Stromal cell of bone marrow (primary cell): Measurements from ENCODE around the gene USP12.

Experiments used
- DNase-seq: peaks from one replicate; pipeline ENCODE4 v3.0.0-alpha.2; 2012; ENCODE audit warnings: low read depth

USP12 gene

DNA sequence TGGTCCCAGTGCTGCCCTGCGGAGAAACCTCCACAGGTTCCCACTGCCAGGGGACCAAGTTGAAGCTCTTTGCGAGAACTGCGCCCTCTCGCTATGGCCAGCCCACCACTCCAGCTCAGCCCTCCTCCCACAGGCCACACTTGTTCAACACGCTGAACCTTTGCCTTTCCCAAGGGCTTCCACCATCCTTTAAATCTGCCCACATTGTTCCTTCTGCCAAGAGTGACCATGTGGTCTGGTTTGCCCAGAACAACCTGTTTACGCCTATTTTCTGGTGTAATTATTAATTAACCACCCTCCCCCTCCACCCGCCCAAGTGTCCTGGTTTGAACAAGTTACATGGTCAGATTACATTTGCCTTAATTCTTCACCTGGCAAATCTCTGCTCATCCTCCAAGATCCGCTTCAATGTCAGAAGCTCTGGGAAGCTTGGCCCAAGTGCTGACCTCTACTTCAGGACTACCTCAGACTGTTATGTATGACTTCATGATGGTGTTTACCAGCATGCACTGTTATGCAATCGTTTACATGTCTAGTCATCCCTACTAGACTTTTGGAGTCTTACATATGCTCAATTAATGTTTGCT lies 12.0 kb upstream of the USP12 start:
- DNase-seq, result no peak

DNA sequence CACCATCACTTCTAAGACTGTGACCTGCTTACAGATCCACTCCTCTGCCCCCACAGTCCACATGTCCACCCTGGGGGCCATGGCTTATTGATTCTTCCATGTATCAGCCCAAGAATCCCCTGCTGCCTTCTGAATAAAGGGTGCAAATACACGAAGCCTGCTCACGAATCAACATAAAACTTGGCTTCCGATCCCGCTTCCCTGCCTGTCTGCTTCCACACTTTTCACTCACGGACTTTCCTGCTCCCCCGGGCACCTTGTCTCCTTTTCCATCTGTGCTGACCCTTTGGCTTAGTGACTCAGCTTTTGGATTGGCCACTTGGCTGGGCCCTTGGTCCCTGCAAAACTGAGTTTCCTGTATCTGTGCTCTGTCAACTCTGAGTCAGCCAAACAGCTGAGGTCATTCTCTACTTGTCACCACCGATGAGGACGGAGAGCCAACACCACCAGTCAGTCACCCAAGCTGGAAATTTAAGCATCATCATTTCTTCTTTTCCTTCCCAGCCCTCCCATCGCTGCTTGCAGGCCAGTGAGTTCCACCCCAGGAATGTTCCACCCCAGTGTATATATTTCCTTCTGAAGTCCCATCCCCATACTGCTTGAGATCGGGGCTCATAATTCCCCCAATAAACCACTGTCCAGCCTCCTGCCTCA lies 11.4 kb upstream of the USP12 start:
- DNase-seq, result peak; percentile 98

DNA sequence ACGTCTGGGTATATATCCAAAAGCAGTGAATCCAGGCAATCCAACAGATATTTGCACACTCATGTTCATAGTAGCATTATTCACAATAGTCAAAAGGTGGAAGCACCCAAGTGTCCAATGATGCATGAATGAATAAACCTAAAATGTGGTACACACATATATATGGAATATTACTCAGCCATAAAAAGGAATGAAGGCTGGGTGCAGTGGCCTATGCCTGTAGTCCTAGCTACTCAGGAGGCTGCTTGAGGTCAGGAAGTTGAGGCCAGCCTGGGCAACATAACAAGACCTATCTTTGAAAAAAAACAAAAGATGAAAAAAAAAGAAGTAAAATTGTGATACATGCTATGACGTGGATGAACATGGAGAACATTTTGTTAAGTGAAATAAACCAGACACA lies 10.4 kb upstream of the USP12 start:
- no peak for DNase-seq

DNA sequence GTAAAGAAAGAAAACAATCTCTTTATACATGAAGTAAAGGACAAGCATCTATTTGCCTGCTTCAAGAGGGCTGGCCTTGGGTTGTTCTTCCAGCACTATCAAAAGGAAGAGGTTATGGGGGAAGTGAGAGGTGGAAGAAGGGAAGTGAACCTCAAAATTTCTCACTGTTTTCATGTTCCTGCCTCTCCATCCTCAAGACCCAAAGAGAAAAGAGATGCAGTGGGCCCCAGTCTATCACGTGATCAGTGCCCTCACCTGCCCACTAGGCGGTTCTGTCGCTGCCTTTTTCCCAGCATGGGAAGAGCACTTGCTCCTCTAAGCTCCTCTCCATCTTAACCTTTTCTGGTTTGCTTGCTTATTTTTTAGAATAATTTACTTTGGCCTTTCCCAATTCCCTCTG lies 6.2 kb upstream of the USP12 start:
- no peak for DNase-seq

DNA sequence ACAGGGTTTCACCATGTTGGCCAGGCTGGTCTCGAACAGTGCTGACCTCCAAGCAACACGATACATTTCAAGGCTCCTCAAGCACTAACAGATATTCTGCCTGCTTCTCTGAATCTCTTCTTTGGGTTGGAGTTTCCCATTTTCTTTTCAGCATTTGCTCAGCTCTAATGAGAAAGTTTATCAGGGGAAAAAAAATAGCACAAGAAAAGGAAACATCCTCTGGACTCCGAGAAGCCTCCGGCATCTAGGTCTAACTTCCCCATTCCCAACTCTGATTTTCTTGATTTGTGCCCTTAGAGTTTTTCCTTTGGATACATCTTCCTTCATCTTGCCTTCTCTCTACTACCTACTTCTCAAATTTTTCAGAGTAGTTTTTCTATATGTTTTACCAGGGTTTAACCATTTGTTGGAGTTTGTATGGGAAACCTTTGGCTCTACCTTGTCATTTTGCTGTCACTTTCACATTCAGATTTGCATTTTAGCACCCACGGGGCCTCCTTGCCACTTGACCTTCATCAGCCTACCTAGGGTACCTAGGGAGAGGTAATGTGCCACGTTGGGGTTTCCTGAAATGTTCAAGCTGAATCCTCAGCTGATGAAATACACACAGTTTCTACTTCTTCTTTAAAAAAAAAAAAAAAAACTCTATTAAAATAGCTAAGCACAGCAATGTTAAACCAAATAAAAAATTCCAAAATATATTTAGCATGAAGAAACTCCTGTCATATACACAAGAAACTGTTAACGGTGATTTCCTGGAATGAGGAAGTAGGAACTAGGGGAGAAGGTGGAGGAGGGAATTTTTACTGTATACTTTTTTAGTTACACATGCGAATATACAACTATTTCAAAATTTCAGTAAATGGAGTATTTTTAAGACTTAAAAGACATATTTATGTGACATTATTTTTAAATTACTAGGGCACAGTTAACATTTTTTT lies 5.1 kb upstream of the USP12 start:
- DNase-seq, result no peak

DNA sequence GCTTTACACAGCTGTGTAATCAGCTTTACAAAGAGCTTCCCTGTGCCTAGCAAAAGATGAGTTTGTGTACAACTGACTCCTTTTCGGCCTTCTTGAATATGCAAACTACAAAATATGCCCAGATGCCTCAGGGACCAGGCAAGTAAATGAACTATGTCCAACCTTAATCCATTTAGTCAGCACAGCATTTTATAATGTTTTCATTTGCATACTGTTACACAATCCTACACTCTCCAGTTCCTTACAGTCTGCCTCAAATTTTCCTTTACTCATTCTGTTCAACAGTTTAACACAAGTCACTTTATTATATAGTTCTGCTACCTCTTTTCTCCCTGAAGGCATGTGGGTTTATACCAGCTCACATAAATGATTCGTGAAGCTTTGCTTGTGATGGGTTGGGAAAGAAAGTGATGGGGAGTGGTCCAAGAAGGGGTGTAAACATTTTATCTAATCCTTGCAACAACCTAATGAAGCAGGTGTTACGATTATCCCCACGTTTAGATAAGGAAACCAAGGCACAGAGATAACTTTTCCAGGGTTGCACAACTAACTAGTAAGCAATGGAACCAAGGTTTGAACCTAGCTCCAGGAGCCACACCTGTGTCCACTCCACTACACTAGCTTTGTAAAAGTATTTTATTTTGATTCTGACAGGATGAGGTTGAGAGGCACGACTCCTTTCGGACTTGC lies 3.3 kb upstream of the USP12 start:
- DNase-seq, result peak; percentile 76

DNA sequence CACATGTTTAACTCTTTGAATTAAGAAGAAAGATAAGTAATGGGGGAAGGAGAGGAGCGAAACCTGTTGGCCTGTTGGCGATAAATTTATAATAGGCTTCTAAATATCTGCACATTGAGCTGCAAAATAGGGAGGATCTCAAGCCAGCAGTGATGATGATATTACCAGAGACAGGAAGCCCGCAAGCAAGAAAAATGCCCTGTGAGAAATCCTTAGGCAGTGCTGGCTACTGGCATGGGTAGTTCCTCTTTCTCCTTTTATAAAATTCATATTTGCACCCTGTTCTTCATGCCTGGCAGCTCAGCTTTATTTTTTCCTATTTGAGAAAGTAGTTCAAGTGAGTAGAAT lies 858 bp upstream of the USP12 start:
- no peak for DNase-seq

DNA sequence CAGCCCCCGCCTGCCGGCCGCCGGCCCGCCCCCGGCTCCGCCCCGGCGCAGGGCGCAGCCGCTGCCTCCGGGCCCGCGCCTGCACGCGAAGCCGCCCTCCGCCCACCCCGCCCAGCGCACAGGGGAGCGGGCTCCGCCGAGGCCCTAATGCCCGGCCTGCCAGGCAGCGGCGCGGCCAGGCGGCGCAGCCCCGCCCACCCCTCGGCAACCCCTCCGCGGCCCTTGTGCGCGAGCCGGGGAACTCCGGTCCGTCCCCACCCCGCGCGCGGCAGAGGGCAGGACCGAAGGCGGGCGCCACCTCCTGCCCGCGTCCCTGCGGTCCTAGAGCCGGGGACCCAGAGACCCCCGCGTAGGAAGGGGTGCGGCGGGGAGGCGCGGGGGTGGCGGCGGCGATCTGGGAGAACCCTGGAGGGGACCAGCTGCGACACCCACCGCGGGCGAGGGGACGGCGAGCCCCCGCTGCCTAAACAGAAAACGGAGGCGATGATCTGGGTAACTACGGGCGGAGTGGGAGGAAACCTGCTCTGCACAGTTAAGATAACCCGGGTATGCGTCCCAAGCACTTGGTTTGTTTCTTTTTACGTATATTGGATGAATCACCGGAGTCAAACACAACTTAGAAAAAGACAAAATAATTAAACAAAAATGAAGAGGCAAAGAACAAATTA lies 350 bp upstream of the USP12 start:
- DNase-seq, result peak; percentile 90

DNA sequence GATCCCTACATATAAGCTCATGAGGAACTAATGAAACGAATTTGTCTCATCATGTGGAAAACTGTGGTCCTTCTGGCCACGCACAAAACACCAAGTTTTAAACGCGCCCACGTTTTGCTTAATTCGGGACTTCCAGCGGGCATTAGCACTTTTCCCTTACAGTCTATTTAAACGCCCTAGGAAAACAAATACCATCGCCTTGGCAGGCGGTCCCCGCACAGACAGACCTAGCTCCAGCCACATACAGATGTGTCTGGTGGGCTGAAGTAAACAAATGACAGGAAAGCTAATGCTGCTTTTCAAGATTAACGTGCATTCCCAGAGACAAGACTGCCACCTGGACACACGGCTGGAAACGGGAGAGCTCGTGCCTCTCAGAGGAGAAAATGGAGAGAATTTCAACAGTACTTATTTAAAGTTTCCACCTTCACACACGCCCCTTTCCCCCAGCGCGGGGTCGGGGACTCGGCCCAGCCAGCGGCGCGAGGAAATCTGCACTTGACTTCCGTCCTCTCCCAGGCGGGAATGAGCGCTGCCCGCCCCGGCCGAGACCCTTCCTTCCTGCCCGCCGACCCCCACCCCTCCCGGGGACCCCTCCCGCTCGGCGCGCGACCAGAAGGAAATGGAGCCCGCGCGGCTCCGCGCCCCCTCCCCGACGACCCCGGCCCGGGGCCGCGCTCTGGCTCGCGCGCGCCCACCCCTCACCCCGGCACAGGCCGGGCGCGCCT lies 931 bp downstream of the USP12 start:
- no peak for DNase-seq

DNA sequence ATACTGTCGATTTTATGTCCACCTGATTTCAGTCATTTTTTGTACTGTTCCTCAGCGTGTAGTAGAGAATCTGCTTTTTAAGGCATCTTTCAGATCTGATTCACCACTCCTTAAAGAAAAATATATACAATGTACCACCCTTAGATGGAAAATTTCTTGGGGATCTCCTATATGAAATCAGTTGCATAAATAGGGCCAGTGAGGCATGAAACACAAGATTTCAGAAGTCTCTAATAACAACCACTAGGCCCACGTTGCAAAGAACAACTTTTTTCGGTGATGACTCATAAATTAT lies 1.4 kb downstream of the USP12 start:
- peak; percentile 67 for DNase-seq

DNA sequence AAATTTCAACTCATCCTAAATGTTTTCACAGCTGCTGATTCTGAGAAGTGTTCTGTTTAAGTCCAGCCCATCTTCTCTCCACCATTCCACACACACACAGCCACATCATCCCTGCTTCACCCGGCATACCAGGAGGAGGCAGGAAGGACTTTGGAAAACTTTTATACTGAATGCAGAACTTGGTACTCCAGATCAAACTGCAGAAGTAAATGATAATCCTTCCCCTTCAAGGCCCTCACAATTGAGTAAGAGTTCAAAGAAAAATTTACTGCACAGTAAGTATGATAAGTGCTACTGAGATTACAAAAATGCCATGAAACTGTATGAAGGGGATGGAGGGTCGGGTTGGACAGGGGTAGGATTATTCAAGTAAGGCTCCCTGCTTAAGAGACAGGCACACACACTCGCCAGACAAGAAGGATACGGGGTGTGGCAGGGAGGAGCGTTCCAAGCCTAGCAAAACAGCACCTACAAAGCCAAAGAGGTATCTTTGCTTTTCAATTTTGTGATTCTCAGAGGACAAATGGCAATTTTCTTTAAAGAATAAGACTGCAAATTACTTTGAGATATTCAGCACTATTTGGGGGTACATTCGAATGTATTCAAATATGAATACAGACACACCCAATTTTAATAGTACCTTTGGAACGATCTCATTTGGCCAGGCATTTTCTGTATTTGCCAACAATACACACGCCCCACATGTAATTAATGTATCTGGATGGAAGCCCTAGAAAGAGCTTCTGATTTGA lies 2.5 kb downstream of the USP12 start:
- no peak for DNase-seq

DNA sequence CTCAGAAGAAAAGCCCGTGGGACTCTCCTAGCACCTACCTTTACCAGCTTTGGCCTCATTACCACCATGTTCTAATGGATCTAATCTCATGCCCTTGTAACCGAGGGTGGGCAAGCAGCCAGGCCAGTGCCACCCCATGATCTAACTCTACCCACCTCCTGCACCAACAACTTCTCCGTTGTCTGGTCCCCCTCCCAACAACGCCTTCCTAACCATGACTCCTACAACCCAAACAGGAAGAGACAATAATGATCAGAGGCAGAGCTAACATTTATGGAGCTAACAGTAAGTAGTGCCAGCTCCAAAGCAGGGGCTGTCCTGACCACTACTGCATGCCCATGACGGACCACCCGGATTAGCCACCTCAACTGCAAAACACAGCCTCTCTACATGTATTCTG lies 3.5 kb downstream of the USP12 start:
- no peak for DNase-seq

DNA sequence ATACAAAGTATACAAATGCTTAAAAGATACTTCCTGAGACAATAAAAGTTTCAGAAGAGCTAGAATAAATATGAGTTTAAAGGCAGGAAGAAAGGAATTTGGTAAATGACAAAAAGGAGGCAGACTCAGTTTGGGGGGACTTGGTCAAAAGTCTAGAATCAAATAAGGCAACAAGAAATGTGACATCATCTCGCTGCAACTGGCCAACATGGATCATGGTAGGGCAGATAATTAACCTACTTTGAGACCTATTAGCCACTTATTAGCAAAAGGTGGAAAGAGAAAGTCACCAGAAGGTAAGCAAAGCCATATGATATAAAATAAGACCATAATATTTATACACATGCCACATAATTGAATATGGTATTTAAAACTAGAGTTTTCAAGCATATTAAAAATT lies 5.3 kb downstream of the USP12 start:
- no peak for DNase-seq

DNA sequence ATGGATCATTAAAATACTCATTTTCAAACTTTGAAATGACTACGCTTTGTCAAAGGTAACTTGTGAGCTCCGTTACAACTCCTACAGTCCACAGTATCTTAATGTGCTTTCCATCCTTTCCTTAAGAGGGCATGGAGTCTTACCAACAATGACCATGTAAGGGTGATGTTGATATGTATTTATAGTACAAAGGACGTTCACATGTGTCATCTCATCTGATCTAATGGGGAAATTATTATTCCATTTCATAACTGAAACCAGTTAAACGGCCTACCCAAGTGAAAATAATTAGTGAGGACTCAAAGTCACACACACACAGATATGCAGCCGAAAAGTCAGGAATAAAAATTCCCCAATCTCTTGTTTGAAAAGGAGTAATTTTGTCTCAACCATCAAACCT lies 9.6 kb downstream of the USP12 start:
- no peak for DNase-seq

DNA sequence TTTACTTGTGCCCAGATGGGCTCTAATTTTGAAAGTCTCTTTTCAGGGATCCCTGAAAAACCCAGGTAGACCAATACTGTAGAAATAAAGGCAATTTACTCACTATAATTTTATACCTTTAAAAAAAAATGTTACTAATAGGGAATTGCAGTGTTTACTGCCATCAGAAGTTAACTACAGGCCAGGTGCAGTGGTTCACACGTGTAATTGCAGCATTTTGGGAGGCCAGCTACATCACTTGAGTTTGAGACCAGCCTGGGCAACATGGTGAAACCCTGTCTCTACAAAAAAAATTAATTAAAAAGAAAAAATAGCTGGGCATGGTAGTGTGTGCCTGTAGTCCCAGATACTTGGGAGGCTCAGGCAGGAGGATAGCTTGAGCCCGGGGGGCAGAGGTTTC lies 10.2 kb downstream of the USP12 start:
- DNase-seq, result no peak

DNA sequence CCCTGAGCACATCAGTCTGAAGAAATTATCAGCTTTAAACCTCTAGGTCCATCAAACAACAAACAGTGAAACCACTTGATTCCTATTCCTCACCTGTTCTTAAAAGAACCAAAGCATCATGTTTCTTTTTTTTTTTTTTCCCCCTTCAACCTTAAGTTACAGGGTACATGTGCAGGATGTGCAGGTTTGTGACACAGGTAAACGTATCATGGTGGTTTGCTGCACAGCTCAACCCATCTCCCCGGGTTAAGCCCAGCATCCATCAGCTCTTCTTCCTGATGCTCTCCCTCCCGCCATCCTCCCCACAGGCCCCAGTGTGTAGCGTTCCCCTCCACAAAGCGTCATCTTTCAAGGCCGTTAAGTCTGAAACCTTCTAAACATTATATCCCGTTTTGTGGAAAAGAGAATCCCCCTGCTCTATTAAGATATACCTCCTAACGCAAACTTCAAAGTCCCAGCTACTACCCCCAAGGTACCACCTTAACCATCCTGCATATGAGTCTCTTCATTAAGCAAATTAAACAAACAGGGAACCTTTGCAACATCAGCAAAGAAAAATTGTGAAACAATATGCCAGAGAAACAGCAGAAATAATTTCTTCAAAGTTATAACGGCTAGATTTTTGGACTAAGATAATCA lies 10.8 kb downstream of the USP12 start:
- no peak for DNase-seq

DNA sequence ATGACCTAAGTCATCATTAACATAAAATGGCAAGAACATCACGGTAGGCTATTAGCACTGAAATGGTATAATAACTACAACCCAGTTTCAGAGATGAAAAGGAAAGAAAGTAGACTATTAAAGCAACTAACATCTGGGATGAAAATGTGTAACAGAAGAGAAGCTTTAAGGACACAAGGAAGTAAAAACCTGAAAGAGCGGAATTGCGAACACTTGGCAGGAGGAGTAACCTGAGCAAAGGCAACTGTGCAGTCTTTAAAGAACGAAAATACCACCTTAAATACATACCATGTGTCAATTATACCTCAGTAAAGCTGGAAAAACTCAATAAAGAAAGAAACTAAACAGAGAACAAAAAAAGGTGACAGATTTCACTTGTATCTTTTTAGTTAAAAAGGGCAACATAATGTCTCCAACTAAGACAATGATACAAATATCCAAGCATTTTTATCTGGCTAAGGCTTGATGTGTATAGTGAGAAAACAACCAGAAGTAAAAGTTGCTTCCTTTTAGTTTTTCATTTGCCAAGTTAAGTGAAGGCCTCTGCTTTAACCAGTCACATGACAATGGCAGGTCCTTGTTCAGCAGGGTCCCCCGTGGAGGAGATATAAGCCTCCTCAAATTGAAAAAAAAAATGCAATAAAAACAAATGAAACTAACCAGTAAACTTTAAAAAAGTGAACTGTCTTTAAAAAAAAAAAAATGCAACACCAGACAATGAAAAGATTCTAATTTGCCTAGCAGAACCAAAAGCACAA lies 11.6 kb downstream of the USP12 start:
- DNase-seq, result no peak

DNA sequence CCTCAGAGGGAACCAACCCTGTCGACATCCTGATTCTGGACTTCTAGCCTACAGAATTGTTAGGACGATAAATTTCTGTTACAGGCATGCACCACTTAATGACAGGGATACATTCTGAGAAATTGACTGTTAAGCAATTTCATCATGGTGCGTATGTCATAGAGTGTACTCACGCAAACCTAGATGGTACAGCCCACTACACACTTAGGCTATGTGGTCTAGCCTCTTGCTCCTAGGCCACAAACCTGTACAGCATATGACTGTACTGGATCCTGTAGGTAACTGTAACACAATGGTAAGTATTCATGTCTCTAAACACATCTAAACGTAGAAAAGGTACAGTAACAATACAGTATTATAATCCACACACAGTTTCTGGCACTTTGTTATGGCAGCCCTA lies 13.3 kb downstream of the USP12 start:
- DNase-seq, result no peak

DNA sequence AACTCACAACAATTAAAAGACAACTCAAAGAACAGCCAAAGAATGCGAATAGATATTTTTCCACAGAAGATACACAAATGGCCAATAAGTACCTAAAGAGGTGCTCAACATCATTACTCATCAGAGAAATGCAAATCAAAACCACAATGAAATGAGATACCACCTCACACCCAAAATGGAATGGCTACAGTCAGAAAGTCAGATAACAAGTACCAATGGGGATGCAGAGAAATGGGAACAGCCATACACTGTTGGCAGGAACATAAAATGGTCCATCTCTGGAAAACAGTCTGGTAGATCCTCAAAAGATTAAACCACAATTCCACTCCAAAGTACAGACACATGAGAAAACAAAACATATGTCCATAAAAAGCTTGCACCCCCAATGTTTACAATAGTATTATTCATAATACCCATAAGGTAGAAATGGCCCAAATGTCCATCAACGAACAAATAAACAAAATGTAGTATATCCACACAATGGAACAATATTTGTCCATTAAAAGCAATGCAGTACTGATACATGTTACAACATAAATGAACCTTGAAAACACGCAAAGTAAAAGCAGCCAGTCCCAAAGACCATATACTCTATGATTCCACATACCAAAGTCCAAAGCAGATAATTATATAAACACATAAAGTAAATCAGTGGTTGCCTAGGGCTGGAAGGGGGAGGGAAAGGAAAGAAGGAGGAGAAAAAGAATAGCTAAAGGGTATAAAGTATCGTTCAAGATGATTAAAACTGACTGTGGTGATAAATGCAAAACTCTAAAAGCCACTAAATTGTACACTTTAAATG lies 19.6 kb downstream of the USP12 start:
- no peak for DNase-seq
